GM12892 (cell line): ENCODE results near the gene POLN. TPM values are rescaled to one million over a fixed set of nuclear protein-coding genes. Genes with fewer than 3 reads are reported as not detected.
A peak's percentile ranks its signal among the peaks of the same experiment; 100 is the strongest.

Experiments
- DNase-seq: peaks from one replicate; pipeline ENCODE4 v3.0.0; 2011; ENCODE audit not compliant: insufficient read length
- FAIRE-seq: peaks from 2 replicates; lab custom pipeline; 2011; peaks lifted over from hg19 to GRCh38; lab: Jason Lieb, UNC
- POLR2A ChIP-seq: IDR thresholded peaks from 2 replicates; pipeline ENCODE4 v1.6.1; 2011; ENCODE audit warnings: low read depth, low read length, control low read depth
- POLR2AphosphoS5 ChIP-seq: IDR thresholded peaks from 2 replicates; pipeline ENCODE4 v1.6.1; 2011; ENCODE audit warnings: low read depth, low read length, control low read depth
- TAF1 ChIP-seq: IDR thresholded peaks from 2 replicates; pipeline ENCODE4 v1.6.1; 2011; ENCODE audit warnings: low read depth, mild to moderate bottlenecking, control low read depth, low read length, borderline replicate concordance
- polyA plus RNA-seq: library from polyadenylated mRNA; unstranded; fragments of >200 nt; gene quantifications from one replicate; pipeline ENCODE4 v1.2.1, GENCODE V29; 2012; ENCODE audit warnings: missing spikeins, inconsistent platforms; ENCODE audit not compliant: missing spikeins

The POLN gene
- 1.5 TPM for polyA plus RNA-seq

GRCh38 chr4:2241410-2242353, at the start of gene POLN, which contains the start of gene HAUS3:
Gene POLN (minus strand): TSS chr4:2242121. CDS start chr4:2229231, 12,890 bp downstream.
Gene HAUS3 (minus strand): TSS chr4:2242121. CDS start chr4:2240946, 1,175 bp downstream.
- FAIRE-seq: peak; percentile 99
- TF ChIP-seq POLR2AphosphoS5 (peak; percentile 76), POLR2A (peak; percentile 88), TAF1 (no peak; the same call in 1 of the 2 replicates)
- DNase-seq: peak; percentile 97

DNA sequence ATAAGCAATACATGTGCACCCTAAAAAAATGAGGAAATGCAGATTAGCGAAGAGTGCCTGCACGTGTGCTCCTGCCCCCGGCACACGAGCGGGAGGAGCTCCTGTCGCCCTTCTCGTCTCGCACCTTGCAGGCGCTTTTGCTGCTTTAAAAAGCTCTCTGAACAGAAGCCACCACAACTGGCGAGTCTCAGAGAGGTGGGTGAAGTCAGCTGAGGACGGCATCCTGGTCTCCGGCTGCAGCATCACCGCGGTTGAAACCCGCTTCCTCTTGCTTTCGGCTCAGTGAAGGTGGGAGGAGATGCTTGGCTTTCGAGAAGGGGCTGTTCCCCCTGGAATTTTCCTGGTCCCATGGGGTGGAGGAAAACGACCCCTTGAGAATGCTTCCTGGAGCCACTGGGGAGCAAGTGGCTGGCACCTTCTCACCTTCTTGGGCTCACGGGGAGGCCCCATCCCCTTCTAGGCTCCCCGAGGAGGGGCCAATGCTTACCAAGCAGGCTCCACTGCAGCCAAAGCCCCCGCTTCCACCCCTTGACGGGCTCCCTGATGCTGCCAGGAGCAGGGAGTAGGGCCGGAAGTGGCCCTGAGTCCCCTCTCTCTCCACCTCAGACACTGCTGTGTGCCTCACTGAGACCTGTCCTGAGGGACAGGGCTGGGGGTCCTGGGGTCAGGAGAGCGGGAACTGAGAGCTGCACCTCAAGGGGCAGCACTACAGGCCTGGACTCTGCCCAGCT, 49.2 kb upstream of the POLN start:
- FAIRE-seq: no peak
- TF ChIP-seq POLR2AphosphoS5 (no peak), TAF1 (no peak), POLR2A (no peak)

GRCh38 chr4:2290488-2290887, 48.6 kb upstream of the POLN start:
- no peak for DNase-seq
- FAIRE-seq: no peak
- TF ChIP-seq POLR2A (no peak), TAF1 (no peak), POLR2AphosphoS5 (no peak)

More for the DNA sequence above, 49.2 kb upstream of the POLN start:
- peak; percentile 27 for DNase-seq

GRCh38 chr4:2289955-2290333, 48.0 kb upstream of the POLN start:
- no peak for DNase-seq
- no peak for FAIRE-seq
- TF ChIP-seq POLR2A (no peak), POLR2AphosphoS5 (no peak), TAF1 (no peak)

DNA sequence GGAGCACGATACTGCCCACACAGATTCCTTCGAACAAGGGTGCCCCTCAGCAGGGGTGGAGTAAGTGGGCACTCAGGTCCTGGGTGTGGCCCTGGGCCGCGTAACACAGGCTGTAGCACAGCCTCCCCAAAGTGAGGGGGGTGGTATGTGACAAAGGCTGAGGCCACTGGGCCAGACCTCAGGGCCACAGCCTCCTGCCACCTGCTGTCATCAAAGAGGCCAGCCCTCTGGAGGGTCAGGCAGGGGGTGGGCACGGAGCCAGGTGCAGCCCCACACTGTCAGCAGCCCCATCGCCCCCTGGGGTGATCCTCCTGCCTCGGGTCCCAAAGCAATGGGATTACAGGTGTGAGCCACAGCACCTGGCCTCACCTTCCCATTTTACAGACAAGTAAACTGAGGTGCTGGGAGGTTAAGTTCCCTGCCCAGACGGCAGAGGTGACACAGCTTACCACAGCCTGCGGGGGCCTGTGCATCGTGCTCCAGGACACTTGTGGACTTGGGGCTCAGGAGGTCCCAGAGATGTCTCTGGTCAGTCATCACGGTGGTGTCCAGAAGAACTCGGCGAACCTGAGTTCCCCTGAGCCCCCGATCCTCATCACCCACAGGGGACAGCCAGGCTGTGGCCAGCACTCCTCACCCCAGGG, 47.5 kb upstream of the POLN start:
- FAIRE-seq (no peak), DNase-seq (no peak)
- no peak for TF ChIP-seq TAF1
- no peak for TF ChIP-seq POLR2A
- TF ChIP-seq POLR2AphosphoS5: no peak

GRCh38 chr4:2288051-2288541, 46.2 kb upstream of the POLN start:
- no peak for FAIRE-seq
- no peak for DNase-seq
- TF ChIP-seq POLR2A (no peak), TAF1 (no peak), POLR2AphosphoS5 (no peak)

- no peak for DNase-seq
- FAIRE-seq: no peak
- TF ChIP-seq POLR2A (no peak), TAF1 (no peak), POLR2AphosphoS5 (no peak)
These were observed 45.6 kb upstream of the POLN start for GRCh38 chr4:2287594-2287915.

- TF ChIP-seq TAF1 (no peak), POLR2A (no peak), POLR2AphosphoS5 (no peak)
- FAIRE-seq: no peak
- no peak for DNase-seq
These were observed 45.1 kb upstream of the POLN start for GRCh38 chr4:2286904-2287593.

DNA sequence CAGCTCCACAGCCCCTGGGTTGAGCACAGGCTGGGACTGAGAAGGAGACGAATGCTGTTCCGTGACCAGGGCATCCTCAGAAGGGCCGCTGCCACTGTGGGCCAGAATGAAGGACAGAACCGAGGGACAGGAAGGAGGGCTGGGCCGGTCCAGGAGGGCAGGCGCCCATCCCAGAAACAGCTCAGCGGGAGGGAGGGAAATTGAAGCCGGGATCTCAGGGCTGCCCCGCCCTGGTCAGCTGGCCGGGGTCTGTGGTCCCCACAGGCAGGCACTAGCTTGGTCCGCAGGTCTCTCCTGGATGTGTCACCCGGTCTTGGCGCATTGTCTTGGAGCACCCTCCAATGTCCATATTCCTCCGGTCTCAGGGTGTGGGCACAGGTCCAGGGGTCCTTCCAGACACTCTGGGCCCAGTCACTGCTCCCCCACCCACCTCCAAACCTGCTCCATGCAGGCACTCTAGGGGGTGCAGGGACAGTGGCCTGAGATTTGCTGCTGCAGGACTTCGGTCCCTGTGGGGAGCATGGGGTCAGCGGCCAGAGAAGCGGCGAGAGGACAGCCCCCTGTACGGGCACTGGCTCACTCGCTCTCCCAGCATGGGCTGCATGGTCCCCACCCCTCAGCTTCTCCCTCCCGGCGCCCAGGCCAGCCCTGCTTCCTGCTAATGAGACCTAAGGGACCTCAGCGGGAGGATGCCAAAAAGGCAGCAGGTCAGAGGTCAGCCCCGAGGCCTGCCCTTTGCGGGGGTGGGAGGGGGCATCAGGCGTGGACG, 43.9 kb upstream of the POLN start:
- no peak for TF ChIP-seq TAF1
- TF ChIP-seq POLR2AphosphoS5: no peak
- TF ChIP-seq POLR2A: no peak
- FAIRE-seq (no peak), DNase-seq (no peak)
